Transverse colon (tissue), 3 donors: Measurements from ENCODE around the gene BICRA.

Source experiments
- POLR2A ChIP-seq: fragments of 450-650 bp; IDR thresholded peaks from one replicate; pipeline ENCODE4 v1.6.1; 2016; ENCODE audit warnings: antibody characterized with exemption, mild to moderate bottlenecking, moderate library complexity
- TF ChIP-seq, protein P1 (sequence below), 5 experiments: fragments of 200-600 bp in 3 of 5; fragments of 450-650 bp in 2 of 5; sonication (generic) in 3 of 5; IDR thresholded peaks; 1 replicate in 2 of 5; 2 replicates in 3 of 5; pipeline ENCODE4 v1.5.1; 2016 to 2017; ENCODE audit warnings: antibody characterized with exemption in 5 of 5, inconsistent platforms in 3 of 5, mild to moderate bottlenecking in 2 of 5, moderate library complexity in 1 of 5

DNA sequence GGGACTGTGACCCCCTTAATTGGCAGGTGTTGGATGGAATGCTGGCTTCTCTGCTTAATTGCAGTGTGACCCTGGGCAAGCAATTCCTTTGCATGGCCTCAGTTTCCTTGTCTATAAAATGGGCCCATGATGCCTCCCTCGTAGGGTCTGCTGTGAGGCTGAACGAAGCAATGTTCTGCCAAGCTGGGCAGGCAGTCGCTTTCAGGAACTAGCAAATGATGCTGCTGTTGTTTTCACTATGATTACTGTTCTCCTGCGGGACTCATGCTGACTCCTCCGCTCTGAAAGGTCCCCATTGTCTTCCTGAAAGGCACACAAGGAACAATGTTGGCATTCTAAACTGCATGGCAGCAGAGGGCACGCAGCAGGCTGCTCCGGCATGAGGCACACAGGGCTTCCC lies 6.8 kb downstream of the BICRA start:
- TF ChIP-seq POLR2A: no peak
- TF ChIP-seq, protein P1, sequence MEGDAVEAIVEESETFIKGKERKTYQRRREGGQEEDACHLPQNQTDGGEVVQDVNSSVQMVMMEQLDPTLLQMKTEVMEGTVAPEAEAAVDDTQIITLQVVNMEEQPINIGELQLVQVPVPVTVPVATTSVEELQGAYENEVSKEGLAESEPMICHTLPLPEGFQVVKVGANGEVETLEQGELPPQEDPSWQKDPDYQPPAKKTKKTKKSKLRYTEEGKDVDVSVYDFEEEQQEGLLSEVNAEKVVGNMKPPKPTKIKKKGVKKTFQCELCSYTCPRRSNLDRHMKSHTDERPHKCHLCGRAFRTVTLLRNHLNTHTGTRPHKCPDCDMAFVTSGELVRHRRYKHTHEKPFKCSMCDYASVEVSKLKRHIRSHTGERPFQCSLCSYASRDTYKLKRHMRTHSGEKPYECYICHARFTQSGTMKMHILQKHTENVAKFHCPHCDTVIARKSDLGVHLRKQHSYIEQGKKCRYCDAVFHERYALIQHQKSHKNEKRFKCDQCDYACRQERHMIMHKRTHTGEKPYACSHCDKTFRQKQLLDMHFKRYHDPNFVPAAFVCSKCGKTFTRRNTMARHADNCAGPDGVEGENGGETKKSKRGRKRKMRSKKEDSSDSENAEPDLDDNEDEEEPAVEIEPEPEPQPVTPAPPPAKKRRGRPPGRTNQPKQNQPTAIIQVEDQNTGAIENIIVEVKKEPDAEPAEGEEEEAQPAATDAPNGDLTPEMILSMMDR (IDR thresholded peaks at IDR 0.05): no peak
